Endothelial cell of umbilical vein (primary cell): ENCODE measurements around the gene SLC36A3.

Experiments used
- CTCF ChIP-seq, 2 donors: IDR thresholded peaks; 1 replicate in 1 of 2; 2 replicates in 1 of 2; pipeline ENCODE4 v1.5.1; 2011; ENCODE audit warnings: low read length in 2 of 2, mild to moderate bottlenecking in 2 of 2, moderate library complexity in 2 of 2, control low read depth in 1 of 2, inconsistent platforms in 1 of 2, low read depth in 1 of 2; ENCODE audit not compliant: insufficient read depth in 1 of 2; ENCODE audit errors: extremely low read depth in 1 of 2
- FOS ChIP-seq: IDR thresholded peaks from 2 replicates; pipeline ENCODE4 v1.6.1; 2011; ENCODE audit warnings: mild to moderate bottlenecking, low read length, moderate library complexity, borderline replicate concordance; ENCODE audit not compliant: insufficient read depth
- JUN ChIP-seq: IDR thresholded peaks from 2 replicates; pipeline ENCODE4 v1.6.1; 2011; ENCODE audit warnings: borderline replicate concordance, low read depth; ENCODE audit not compliant: insufficient read length, insufficient read depth
- POLR2A ChIP-seq: IDR thresholded peaks from 2 replicates; pipeline ENCODE4 v1.6.1; 2012; ENCODE audit warnings: low read depth, mild to moderate bottlenecking, control low read depth, low read length

- TF ChIP-seq FOS (no peak), POLR2A (no peak), CTCF (IDR thresholded peaks at IDR 0.05; ENCODE audit: extremely low read depth in 1 of 2, insufficient read depth in 1 of 2, low read depth in 1 of 2, low read length in 2 of 2) (no peak), JUN (no peak)
Observed at GRCh38 chr5:151248651-151249050, 54.9 kb downstream of the SLC36A3 start.
